HEK293 (cell line): ENCODE results near the gene SUPV3L1.

ENCODE experiments used
- CTCF ChIA-PET: fragments of 350-600 bp; formaldehyde crosslinking; extraction: SDS; loops from one replicate; lab custom pipeline; 2021; ENCODE audit warnings: antibody characterized with exemption; lab: Yijun Ruan, JAX
- POLR2A ChIA-PET: fragments of 300-600 bp; formaldehyde crosslinking; extraction: SDS; loops from one replicate; lab custom pipeline; 2020; ENCODE audit warnings: antibody characterized with exemption, inconsistent platforms; lab: Yijun Ruan, JAX
- H3K27ac ChIP-seq: fragments of 200-500 bp; sonication (Bioruptor generic); 2 replicates; pipeline ENCODE4 v1.5.1; 2014; ENCODE audit warnings: low read depth, low read length, control low read depth, inconsistent platforms; ENCODE audit errors: extremely low read depth
- H3K36me3 ChIP-seq, 2 experiments: fragments of 200-500 bp in 1 of 2; sonication (Bioruptor generic) in 1 of 2; 1 replicate in 1 of 2; 2 replicates in 1 of 2; pipeline ENCODE4 v1.5.1; 2014 to 2017; ENCODE audit warnings: inconsistent platforms in 2 of 2, low read length in 2 of 2; ENCODE audit not compliant: control insufficient read depth in 2 of 2, insufficient read depth in 1 of 2
- H3K4me1 ChIP-seq: fragments of 200-500 bp; sonication (Bioruptor generic); 2 replicates; pipeline ENCODE4 v1.5.1; 2014; ENCODE audit warnings: mild to moderate bottlenecking, low read length, inconsistent platforms; ENCODE audit not compliant: control insufficient read depth, insufficient read depth
- H3K4me3 ChIP-seq: 2 replicates; pipeline ENCODE4 v1.5.1; 2011; ENCODE audit warnings: low read depth, mild to moderate bottlenecking, control low read depth, low read length, moderate library complexity
- H3K9me3 ChIP-seq: fragments of 200-500 bp; sonication (Bioruptor generic); 2 replicates; pipeline ENCODE4 v1.5.1; 2014; ENCODE audit warnings: low read depth, low read length, inconsistent platforms; ENCODE audit not compliant: control insufficient read depth, insufficient read depth
- HOXC10 ChIP-seq: sonication (generic); formaldehyde crosslinking; IDR thresholded peaks from 2 replicates; pipeline ENCODE4 v1.8.1; 2023; ENCODE audit warnings: mild to moderate bottlenecking, missing genetic modification reagents
- SALL2 ChIP-seq: fragments of 450-650 bp; formaldehyde crosslinking; IDR thresholded peaks from 2 replicates; pipeline ENCODE4 v1.5.0; 2017; ENCODE audit warnings: missing biosample characterization, mild to moderate bottlenecking, missing genetic modification characterization, borderline replicate concordance
- TSHZ1 ChIP-seq: fragments of 450-650 bp; formaldehyde crosslinking; IDR thresholded peaks from 2 replicates; pipeline ENCODE4 v1.5.1; 2016; ENCODE audit warnings: missing biosample characterization, missing genetic modification characterization, borderline replicate concordance
- ZBTB26 ChIP-seq: fragments of 450-650 bp; formaldehyde crosslinking; optimal IDR thresholded peaks from 2 replicates; pipeline ENCODE3; 2016; ENCODE audit warnings: missing biosample characterization, mild to moderate bottlenecking, missing genetic modification characterization
- ZNF10 ChIP-seq: fragments of 450-650 bp; formaldehyde crosslinking; IDR thresholded peaks from 2 replicates; pipeline ENCODE4 v1.5.1; 2017; ENCODE audit warnings: missing biosample characterization, missing genetic modification characterization
- ZNF132 ChIP-seq: fragments of 450-650 bp; formaldehyde crosslinking; IDR thresholded peaks from 2 replicates; pipeline ENCODE4 v1.5.1; 2017; ENCODE audit warnings: missing biosample characterization, missing genetic modification characterization, borderline replicate concordance
- ZNF155 ChIP-seq: fragments of 450-650 bp; formaldehyde crosslinking; IDR thresholded peaks from 2 replicates; pipeline ENCODE4 v1.5.1; 2016; ENCODE audit warnings: missing biosample characterization, missing genetic modification characterization
- ZNF19 ChIP-seq: fragments of 450-650 bp; formaldehyde crosslinking; IDR thresholded peaks from 2 replicates; pipeline ENCODE4; 2016; ENCODE audit warnings: missing biosample characterization, missing genetic modification characterization, low read depth
- ZNF354C ChIP-seq: fragments of 450-650 bp; formaldehyde crosslinking; IDR thresholded peaks from 2 replicates; pipeline ENCODE4 v1.5.1; 2016; ENCODE audit warnings: missing biosample characterization, missing genetic modification characterization, low read depth, borderline replicate concordance
- ZNF394 ChIP-seq: fragments of 450-650 bp; formaldehyde crosslinking; IDR thresholded peaks from 2 replicates; pipeline ENCODE4 v1.5.1; 2016; ENCODE audit warnings: missing biosample characterization, missing genetic modification characterization, mild to moderate bottlenecking, moderate library complexity, borderline replicate concordance
- ZNF426 ChIP-seq: fragments of 450-650 bp; formaldehyde crosslinking; IDR thresholded peaks from 2 replicates; pipeline ENCODE4 v1.5.1; 2017; ENCODE audit warnings: missing biosample characterization, missing genetic modification characterization, mild to moderate bottlenecking, inconsistent platforms, moderate library complexity
- ZNF529 ChIP-seq: fragments of 450-650 bp; formaldehyde crosslinking; IDR thresholded peaks from 2 replicates; pipeline ENCODE4 v1.5.1; 2017; ENCODE audit warnings: missing genetic modification characterization, missing biosample characterization; ENCODE audit not compliant: insufficient replicate concordance
- ZNF600 ChIP-seq: fragments of 450-650 bp; formaldehyde crosslinking; IDR thresholded peaks from 2 replicates; pipeline ENCODE4 v1.5.1; 2016; ENCODE audit warnings: missing biosample characterization, missing genetic modification characterization
- ZNF626 ChIP-seq: fragments of 450-650 bp; sonication (Bioruptor Pico); formaldehyde crosslinking; IDR thresholded peaks from 2 replicates; pipeline ENCODE4 v1.5.1; 2018; ENCODE audit warnings: missing biosample characterization, missing genetic modification characterization, inconsistent platforms
- ZNF654 ChIP-seq: fragments of 450-650 bp; formaldehyde crosslinking; IDR thresholded peaks from 2 replicates; pipeline ENCODE4 v1.5.1; 2016; ENCODE audit warnings: low read depth, missing biosample characterization, missing genetic modification characterization
- ZNF747 ChIP-seq: fragments of 450-650 bp; formaldehyde crosslinking; IDR thresholded peaks from 2 replicates; pipeline ENCODE4 v1.5.1; 2016; ENCODE audit warnings: missing biosample characterization, missing genetic modification characterization
- ZNF777 ChIP-seq: fragments of 450-650 bp; formaldehyde crosslinking; IDR thresholded peaks from 2 replicates; pipeline ENCODE4 v1.5.1; 2017; ENCODE audit warnings: missing biosample characterization, missing genetic modification characterization, borderline replicate concordance
- ZNF785 ChIP-seq: fragments of 450-650 bp; formaldehyde crosslinking; IDR thresholded peaks from 2 replicates; pipeline ENCODE4 v1.5.1; 2016; ENCODE audit warnings: missing biosample characterization, missing genetic modification characterization
- ZSCAN23 ChIP-seq: fragments of 450-650 bp; formaldehyde crosslinking; IDR thresholded peaks from 2 replicates; pipeline ENCODE4 v1.5.1; 2016; ENCODE audit warnings: missing biosample characterization, missing genetic modification characterization
- TF ChIP-seq, protein P1 (sequence below): fragments of 450-650 bp; formaldehyde crosslinking; IDR thresholded peaks from 2 replicates; pipeline ENCODE4 v1.5.1; 2016; ENCODE audit warnings: missing biosample characterization, missing genetic modification characterization, borderline replicate concordance
- TF ChIP-seq, protein P2 (sequence below): fragments of 450-650 bp; formaldehyde crosslinking; IDR thresholded peaks from 2 replicates; pipeline ENCODE4 v1.5.1; 2016; ENCODE audit warnings: missing biosample characterization, missing genetic modification characterization

SUPV3L1 gene

GRCh38 chr10:69145864-69146263 lies 34.2 kb upstream of the SUPV3L1 start:
- no peak overlapping the region for H3K4me3 ChIP-seq
- TF ChIP-seq ZNF132: no peak
- no peak for TF ChIP-seq ZNF529 (tag by site-specific recombination)
- TF ChIP-seq SALL2 (tag by site-specific recombination): no peak
- no peak for TF ChIP-seq ZBTB26 (tag by site-specific recombination)
- H3K36me3 ChIP-seq: no peaks in the 10 kb centered on the region; a peak in 1 of 3 replicates
- ChIA-PET CTCF (no interaction called here), POLR2A (no interaction called here)
- no peaks in the 10 kb centered on the region for H3K9me3 ChIP-seq
- no peak overlapping the region for H3K27ac ChIP-seq
- no peaks in the 10 kb centered on the region for H3K4me1 ChIP-seq

DNA sequence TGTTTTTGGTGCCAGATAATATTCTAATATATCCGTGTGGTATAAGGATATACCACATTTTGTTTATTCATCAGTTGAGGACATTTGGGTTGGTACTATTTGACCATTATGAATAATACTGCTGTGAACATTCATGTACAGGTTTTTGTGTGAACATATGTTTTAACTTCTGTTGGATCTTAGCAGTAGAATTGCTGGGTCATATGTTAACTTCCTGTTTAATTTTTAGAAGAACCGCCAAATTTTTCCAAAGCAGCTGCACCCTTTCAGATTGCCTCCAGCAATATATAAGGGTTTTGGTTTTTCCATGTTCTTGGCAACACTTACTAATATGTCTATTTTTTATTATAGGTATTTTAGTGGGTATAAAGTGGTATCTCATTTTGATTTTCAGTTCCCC lies 33.3 kb upstream of the SUPV3L1 start:
- no peak overlapping the region for H3K27ac ChIP-seq
- CTCF ChIA-PET: no interaction called here
- POLR2A ChIA-PET: no interaction called here
- no peaks in the 10 kb centered on the region for H3K4me1 ChIP-seq
- no peak overlapping the region for H3K4me3 ChIP-seq
- no peaks in the 10 kb centered on the region for H3K9me3 ChIP-seq
- H3K36me3 ChIP-seq: no peaks in the 10 kb centered on the region; a peak in 1 of 3 replicates
- no peak for TF ChIP-seq ZSCAN23 (tag by site-specific recombination)
- no peak for TF ChIP-seq HOXC10
- TF ChIP-seq ZNF426 (tag by site-specific recombination): no peak
- TF ChIP-seq ZNF10 (tag by site-specific recombination): 0 out of 2 replicates have a peak, but pooled peaks have one; percentile 30
- TF ChIP-seq ZNF785 (tag by site-specific recombination): no peak
- TF ChIP-seq, protein P1, sequence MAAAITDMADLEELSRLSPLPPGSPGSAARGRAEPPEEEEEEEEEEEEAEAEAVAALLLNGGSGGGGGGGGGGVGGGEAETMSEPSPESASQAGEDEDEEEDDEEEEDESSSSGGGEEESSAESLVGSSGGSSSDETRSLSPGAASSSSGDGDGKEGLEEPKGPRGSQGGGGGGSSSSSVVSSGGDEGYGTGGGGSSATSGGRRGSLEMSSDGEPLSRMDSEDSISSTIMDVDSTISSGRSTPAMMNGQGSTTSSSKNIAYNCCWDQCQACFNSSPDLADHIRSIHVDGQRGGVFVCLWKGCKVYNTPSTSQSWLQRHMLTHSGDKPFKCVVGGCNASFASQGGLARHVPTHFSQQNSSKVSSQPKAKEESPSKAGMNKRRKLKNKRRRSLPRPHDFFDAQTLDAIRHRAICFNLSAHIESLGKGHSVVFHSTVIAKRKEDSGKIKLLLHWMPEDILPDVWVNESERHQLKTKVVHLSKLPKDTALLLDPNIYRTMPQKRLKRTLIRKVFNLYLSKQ (tag by site-specific recombination): no peak
- no peak for TF ChIP-seq ZNF626 (tag by site-specific recombination)

DNA sequence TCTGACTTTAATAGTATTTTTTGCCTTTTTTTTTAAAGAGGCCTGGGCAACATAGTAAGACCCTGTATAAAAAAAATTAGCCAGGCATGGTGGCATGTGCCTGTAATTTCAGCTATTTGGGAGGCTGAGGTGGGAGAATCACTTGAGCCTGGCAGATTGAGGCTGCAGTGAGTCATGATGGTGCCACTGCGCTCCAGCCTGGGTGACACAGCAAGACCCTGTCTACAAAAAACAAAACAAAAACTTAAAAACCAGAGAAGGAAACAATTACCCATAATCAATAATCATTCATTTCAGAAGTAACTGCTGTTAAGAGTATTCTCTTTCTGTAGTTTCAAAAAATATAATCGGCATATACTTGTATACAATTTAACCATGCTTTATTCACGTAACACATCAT lies 28.1 kb upstream of the SUPV3L1 start:
- H3K4me1 ChIP-seq: no peaks in the 10 kb centered on the region
- TF ChIP-seq, protein P2, sequence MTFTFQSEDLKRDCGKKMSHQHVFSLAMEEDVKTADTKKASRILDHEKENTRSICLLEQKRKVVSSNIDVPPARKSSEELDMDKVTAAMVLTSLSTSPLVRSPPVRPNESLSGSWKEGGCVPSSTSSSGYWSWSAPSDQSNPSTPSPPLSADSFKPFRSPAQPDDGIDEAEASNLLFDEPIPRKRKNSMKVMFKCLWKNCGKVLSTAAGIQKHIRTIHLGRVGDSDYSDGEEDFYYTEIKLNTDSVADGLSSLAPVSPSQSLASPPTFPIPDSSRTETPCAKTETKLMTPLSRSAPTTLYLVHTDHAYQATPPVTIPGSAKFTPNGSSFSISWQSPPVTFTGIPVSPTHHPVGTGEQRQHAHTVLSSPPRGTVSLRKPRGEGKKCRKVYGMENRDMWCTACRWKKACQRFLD (tag by site-specific recombination): no peak
- TF ChIP-seq ZNF155 (no peak), ZNF747 (tag by site-specific recombination) (no peak), ZNF777 (tag by site-specific recombination) (no peak), ZNF354C (tag by site-specific recombination) (no peak), ZBTB26 (tag by site-specific recombination) (no peak), ZNF600 (no peak), ZNF394 (tag by site-specific recombination) (no peak), ZNF19 (tag by site-specific recombination) (no peak), ZNF654 (tag by site-specific recombination) (no peak), TSHZ1 (no peak)
- H3K27ac ChIP-seq: no peak overlapping the region
- no peaks in the 10 kb centered on the region for H3K9me3 ChIP-seq
- H3K4me3 ChIP-seq: no peak overlapping the region
- ChIA-PET CTCF (interaction anchor here (0.6 kb wide), 2 partner anchors 23 to 242 kb away, joined by 3 to 4 read pairs; no protein-coding TSS in a partner anchor), POLR2A (no interaction called here)
- peaks cover 0 to 2% of the 10 kb centered on the region in 2 experiments; a peak in 2 of 3 replicates for H3K36me3 ChIP-seq
